ENCODE measurements around the gene RAB8A. TPM values are rescaled to one million over a fixed set of nuclear protein-coding genes. Genes with fewer than 3 reads are reported as not detected.

Gene RAB8A
- total and polyA plus RNA-seq, 8 donors: 12.0 to 40.8 (median 23.1) TPM

DNA sequence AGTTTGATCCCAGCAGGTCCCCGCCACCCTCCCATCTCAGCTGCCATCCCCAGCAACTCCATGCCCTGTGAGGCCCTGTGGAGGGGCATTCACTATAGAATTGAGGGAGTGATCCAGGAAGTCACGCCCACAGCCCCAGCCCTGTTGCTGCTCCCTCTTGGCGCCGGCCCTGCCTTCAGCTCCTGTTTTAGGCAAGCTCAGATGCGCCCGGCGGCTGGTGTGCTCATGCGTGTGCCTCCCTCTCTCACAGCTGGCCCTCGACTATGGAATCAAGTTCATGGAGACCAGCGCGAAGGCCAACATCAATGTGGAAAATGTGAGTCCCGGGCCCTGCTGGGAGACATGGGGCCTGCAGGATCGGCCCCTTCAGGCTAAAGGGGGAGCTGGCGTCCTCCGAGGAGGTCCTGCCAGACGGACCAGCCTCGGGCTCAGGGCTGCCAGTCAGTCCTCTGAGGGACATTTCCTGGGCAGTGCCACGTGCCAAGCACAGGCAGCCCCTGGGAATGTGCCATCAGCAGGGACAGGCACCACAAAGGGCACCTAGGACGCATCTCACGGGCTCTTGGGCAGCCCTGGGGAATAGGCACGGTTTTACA lies 16.2 kb downstream of the RAB8A start:
- H3K36me3 ChIP-seq: peaks cover 0 to 76% (median 22%) of the 10 kb centered on the region in 3 donors
- DNase-seq: no peak
- H3K27ac ChIP-seq: no peak overlapping the region
- 94 to 95% methylated on average over 21 of the region's 21 CpGs for WGBS, 2 donors
- no peaks in the 10 kb centered on the region for H3K27me3 ChIP-seq
- intact Hi-C loops (cut with DNase I): no loop called here
- H3K9me3 ChIP-seq: no peaks in the 10 kb centered on the region
- no peak for FAIRE-seq
- TF ChIP-seq, protein P1, sequence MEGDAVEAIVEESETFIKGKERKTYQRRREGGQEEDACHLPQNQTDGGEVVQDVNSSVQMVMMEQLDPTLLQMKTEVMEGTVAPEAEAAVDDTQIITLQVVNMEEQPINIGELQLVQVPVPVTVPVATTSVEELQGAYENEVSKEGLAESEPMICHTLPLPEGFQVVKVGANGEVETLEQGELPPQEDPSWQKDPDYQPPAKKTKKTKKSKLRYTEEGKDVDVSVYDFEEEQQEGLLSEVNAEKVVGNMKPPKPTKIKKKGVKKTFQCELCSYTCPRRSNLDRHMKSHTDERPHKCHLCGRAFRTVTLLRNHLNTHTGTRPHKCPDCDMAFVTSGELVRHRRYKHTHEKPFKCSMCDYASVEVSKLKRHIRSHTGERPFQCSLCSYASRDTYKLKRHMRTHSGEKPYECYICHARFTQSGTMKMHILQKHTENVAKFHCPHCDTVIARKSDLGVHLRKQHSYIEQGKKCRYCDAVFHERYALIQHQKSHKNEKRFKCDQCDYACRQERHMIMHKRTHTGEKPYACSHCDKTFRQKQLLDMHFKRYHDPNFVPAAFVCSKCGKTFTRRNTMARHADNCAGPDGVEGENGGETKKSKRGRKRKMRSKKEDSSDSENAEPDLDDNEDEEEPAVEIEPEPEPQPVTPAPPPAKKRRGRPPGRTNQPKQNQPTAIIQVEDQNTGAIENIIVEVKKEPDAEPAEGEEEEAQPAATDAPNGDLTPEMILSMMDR (IDR thresholded peaks at IDR 0.05): no peak
- ATAC-seq: no peak
- no peak overlapping the region for H3K4me3 ChIP-seq
- H3K4me1 ChIP-seq: no peaks in the 10 kb centered on the region

- no peak overlapping the region for H3K27ac ChIP-seq
- WGBS, 2 donors: 96 to 100% methylated on average over 3 of the region's 3 CpGs
- intact Hi-C loops (cut with DNase I): no loop called here
- no peaks in the 10 kb centered on the region for H3K9me3 ChIP-seq
- FAIRE-seq (no peak), ATAC-seq (no peak), DNase-seq (no peak)
- H3K4me1 ChIP-seq: no peaks in the 10 kb centered on the region
- no peak overlapping the region for H3K4me3 ChIP-seq
- no peaks in the 10 kb centered on the region for H3K27me3 ChIP-seq
- TF ChIP-seq, protein P1 (IDR thresholded peaks at IDR 0.05): no peak
- H3K36me3 ChIP-seq: peaks cover 0 to 52% (median 23%) of the 10 kb centered on the region in 3 donors
Measured at GRCh38 chr19:16131648-16132047, 20.0 kb downstream of the RAB8A start.

- ATAC-seq (peak in 1 of 4 donors; percentile 23), FAIRE-seq (no peak)
Measured at GRCh38 chr19:16133818-16134217, 22.1 kb downstream of the RAB8A start.

GRCh38 chr19:16134510-16134909 lies 22.8 kb downstream of the RAB8A start:
- Histone ChIP-seq H3K9me3 (no peaks in the 10 kb centered on the region), H3K4me1 (no peaks in the 10 kb centered on the region), H3K27ac (no peak overlapping the region), H3K27me3 (no peaks in the 10 kb centered on the region), H3K36me3 (peaks cover 0 to 23% (median 11%) of the 10 kb centered on the region in 3 donors), H3K4me3 (no peak overlapping the region)
- 85 to 86% methylated on average over 7 of the region's 7 CpGs for WGBS, 2 donors
- intact Hi-C loops (cut with DNase I): no loop called here
- DNase-seq (no peak), ATAC-seq (no peak), FAIRE-seq (no peak)
- TF ChIP-seq, protein P1 (IDR thresholded peaks at IDR 0.05): no peak

More at GRCh38 chr19:16133818-16134217, 22.1 kb downstream of the RAB8A start:
- intact Hi-C loops (cut with DNase I): no loop called here
- H3K9me3 ChIP-seq: no peaks in the 10 kb centered on the region
- H3K27ac ChIP-seq: no peak overlapping the region
- peaks cover 0 to 30% (median 11%) of the 10 kb centered on the region in 3 donors for H3K36me3 ChIP-seq
- no peaks in the 10 kb centered on the region for H3K27me3 ChIP-seq
- TF ChIP-seq, protein P1 (IDR thresholded peaks at IDR 0.05): no peak
- DNase-seq: no peak
- no peak overlapping the region for H3K4me3 ChIP-seq
- WGBS, 2 donors: 96 to 97% methylated on average over 4 of the region's 4 CpGs
- H3K4me1 ChIP-seq: no peaks in the 10 kb centered on the region

- Histone ChIP-seq H3K4me1 (no peaks in the 10 kb centered on the region), H3K27me3 (no peaks in the 10 kb centered on the region), H3K36me3 (peaks cover 0 to 15% (median 11%) of the 10 kb centered on the region in 3 donors), H3K4me3 (no peak overlapping the region), H3K9me3 (no peaks in the 10 kb centered on the region), H3K27ac (no peak overlapping the region)
- FAIRE-seq (no peak), DNase-seq (no peak), ATAC-seq (no peak)
- WGBS, 2 donors: 95% methylated on average over 4 of the region's 4 CpGs
- TF ChIP-seq, protein P1 (IDR thresholded peaks at IDR 0.05): no peak
- intact Hi-C loops (cut with DNase I): no loop called here
Measured at GRCh38 chr19:16135430-16136127, 23.9 kb downstream of the RAB8A start.

Measured in pancreas (tissue), 10 donors.